Activated T-helper 1 cell treated with Interleukin-2 at 50 U/mL for 16 hours (primary cell): ENCODE results near the gene SPACA4.

ENCODE experiments used
- DNase-seq: peaks from one replicate; pipeline ENCODE4 v3.0.0-alpha.2; 2020; ENCODE audit warnings: low read depth

Gene SPACA4

GRCh38 chr19:48634424-48635262 is 28.1 kb downstream of the SPACA4 start:
- DNase-seq = peak; percentile 84

GRCh38 chr19:48635263-48635965 is 28.9 kb downstream of the SPACA4 start:
- peak; percentile 69 for DNase-seq

- no peak for DNase-seq
Measured at GRCh38 chr19:48635966-48636858, 29.7 kb downstream of the SPACA4 start.

- DNase-seq = no peak
Measured at GRCh38 chr19:48636859-48637448, 30.4 kb downstream of the SPACA4 start, which contains the start of gene DBP. TSS of gene DBP (minus strand) at chr19:48637379. CDS start at chr19:48636994, 385 bp downstream.

GRCh38 chr19:48637449-48637947 is 31.0 kb downstream of the SPACA4 start:
- DNase-seq = peak; percentile 99

- DNase-seq = peak; percentile 68
Measured at GRCh38 chr19:48637948-48638830, 31.6 kb downstream of the SPACA4 start.

- DNase-seq = no peak
Measured at GRCh38 chr19:48638831-48639381, 32.4 kb downstream of the SPACA4 start.

GRCh38 chr19:48639483-48640375 is 33.2 kb downstream of the SPACA4 start:
- DNase-seq = no peak

- DNase-seq = no peak
Measured at GRCh38 chr19:48641850-48642249, 35.3 kb downstream of the SPACA4 start.

- no peak for DNase-seq
Measured at GRCh38 chr19:48642862-48643261, 36.3 kb downstream of the SPACA4 start.

- no peak for DNase-seq
Measured at GRCh38 chr19:48644355-48644754, 37.8 kb downstream of the SPACA4 start.

GRCh38 chr19:48644839-48645619 is 38.5 kb downstream of the SPACA4 start:
- DNase-seq = peak; percentile 53

GRCh38 chr19:48645620-48646000 is 39.1 kb downstream of the SPACA4 start:
- no peak for DNase-seq

- DNase-seq = peak; percentile 88
Measured at GRCh38 chr19:48646001-48646721, 39.6 kb downstream of the SPACA4 start, which contains the start of gene CA11. TSS of gene CA11 (minus strand) at chr19:48646187. CDS start at chr19:48645632, 555 bp downstream.

- no peak for DNase-seq
Measured at GRCh38 chr19:48646722-48647216, 40.2 kb downstream of the SPACA4 start.

- DNase-seq = no peak
Measured at GRCh38 chr19:48648134-48648533, 41.6 kb downstream of the SPACA4 start.

- DNase-seq = no peak
Measured at GRCh38 chr19:48650974-48651682, 44.6 kb downstream of the SPACA4 start.
